LoVo (cell line): ENCODE measurements around the gene PGAP3.

Source experiments
- DNase-seq: peaks from one replicate; pipeline ENCODE4 v3.0.0-alpha.2; 2016; ENCODE audit warnings: low spot score

Gene PGAP3

DNA sequence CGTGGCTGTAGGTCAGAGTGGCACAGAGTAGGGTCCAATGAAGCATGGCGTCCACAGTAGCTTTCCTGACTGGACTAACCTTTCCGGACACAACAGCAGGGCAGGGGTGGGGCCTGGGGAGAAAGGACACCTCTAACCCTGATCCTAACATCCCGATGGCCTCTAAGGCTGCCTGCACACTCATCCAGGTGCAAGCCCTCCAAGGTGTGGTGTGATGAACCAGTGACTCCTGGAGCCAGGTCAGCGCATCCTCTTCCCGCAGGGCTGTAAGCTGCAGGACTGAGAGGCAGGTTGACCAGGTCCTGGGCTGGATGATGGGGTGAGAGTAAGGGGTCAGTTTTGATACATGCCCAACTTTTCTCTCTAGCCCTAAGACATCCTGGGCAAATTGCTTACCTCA lies 8.9 kb upstream of the PGAP3 start:
- DNase-seq = no peak

DNA sequence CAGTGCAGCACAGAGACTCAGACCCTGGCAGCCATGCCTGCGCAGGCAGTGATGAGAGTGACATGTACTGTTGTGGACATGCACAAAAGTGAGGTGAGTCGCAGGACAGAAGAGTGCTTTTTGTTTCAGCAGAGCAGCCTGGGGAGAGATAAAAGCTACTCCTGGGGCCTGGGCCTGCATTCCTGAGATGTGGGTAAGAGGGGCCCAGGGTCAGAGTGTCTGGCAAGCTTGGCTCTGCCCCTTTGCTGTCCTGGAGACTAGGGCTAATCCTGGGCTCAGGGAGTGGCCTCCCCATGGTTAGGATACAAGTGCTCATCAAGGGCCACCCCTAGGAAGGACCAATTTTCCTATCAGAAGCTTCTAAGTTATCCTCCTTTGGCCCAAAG lies 7.2 kb upstream of the PGAP3 start:
- DNase-seq = no peak

DNA sequence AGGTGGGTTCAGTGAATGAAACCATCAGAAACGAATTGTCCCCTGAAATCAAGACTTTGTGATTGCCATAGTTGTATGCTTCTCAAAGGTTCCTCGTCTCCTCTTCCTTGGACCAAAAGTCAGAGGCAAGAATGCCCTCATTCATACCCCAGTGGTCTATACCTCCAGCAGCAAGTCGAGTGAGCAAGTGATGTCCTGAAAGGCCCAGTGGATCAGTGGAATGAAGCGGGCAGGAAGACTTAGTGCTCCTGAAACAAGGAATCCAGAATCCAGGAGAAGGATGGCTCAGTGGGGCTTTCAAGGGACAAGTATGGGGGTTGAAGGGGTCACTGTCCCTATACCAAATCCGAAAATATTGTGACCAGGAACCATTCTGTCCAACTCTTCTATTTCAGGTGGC lies 6.7 kb upstream of the PGAP3 start:
- no peak for DNase-seq

DNA sequence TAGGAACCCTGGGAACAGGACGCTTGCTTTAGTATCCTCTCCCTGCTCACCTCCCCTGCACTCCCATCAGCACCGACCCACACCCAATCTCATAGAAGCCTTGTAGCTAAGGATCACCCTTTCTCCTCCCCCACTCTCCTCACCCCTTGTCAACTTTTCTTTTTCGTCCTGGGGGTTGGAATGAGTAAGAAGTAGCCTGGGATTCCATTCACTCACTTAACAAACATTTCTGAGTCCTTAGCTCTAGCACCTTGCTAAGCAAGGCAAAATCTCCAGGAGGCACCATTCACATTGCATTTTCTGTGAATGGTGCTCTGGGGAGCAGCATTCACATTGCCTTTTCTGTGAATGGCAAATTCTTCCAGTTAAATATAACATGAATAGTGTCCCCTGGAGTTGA lies 1.1 kb upstream of the PGAP3 start:
- no peak for DNase-seq

DNA sequence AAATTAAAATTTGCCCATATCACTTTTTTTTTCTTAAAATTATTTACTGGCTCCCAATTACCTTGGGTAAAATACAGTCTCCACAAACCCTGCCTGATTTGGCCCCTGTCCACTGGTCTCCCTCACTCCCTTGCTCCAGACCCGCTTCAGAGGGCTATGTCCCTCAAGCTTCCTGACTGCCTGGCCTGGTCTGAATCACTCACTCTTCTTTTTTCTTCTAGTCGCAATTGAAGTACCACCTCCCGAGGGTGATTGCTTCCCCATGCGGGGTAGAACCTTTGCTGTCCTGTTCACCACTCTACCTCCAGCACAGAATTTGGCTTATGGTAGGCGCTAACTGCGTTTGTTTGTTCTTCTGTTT lies 598 bp upstream of the PGAP3 start:
- no peak for DNase-seq

DNA sequence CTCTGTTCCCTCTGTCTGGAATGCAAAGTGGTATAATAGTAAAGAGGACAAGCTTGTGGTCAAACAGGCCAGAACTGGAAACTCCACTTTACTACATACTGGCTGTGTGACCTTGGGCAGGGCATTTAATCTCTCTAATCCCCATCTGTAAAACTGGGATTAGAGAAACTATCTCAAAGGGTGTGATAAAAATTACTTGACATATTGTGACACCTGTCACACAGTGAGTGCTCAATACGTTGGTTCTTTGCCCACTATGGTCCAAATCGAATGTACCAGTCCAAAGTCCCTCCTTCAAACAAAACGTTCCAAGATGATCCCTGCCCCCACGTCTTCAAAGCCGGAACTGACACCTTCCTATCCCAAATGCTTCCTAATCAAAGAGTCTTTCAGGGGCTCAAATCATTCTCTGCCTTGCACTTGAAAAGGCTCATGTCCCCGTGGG lies 734 bp downstream of the PGAP3 start:
- no peak for DNase-seq

DNA sequence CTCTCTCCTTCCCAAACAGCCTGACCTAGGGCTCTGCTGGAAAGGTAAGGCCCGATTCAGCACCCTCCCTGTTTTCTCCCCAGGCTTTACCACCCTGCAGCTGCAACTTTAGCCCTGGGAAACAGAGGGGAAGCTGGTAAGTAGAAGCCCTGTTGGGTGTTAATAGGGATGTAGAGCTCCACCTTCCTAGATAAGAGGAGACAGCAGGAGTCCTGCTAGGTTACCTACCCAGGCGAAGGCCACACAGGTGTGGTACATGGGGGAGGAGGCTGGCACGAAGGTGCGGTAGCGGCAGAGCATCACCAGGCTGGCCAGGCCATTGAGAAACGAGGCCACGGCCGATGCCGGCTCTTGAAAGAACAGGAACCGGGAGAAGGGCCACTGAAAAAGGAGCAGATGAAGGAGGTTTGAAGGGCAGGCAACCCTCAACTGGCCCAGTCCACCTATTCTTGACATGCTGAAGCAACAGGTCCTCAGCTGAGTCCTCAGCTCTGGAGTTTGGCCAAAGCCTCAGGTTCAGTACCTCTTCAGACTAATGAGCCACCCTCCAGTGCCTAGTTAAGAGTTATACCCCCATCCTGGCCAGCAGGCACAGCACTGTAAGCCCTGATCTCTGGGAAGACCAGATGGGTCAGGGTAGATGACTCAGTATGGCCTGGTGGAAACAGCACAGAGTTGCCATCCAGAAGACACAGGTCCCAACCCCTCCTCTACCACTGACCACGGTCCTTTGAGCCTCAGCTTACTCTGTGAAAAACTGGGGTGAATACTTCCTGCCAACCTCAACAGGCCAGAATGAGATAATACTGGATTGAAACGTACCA lies 3.3 kb downstream of the PGAP3 start:
- DNase-seq = no peak

DNA sequence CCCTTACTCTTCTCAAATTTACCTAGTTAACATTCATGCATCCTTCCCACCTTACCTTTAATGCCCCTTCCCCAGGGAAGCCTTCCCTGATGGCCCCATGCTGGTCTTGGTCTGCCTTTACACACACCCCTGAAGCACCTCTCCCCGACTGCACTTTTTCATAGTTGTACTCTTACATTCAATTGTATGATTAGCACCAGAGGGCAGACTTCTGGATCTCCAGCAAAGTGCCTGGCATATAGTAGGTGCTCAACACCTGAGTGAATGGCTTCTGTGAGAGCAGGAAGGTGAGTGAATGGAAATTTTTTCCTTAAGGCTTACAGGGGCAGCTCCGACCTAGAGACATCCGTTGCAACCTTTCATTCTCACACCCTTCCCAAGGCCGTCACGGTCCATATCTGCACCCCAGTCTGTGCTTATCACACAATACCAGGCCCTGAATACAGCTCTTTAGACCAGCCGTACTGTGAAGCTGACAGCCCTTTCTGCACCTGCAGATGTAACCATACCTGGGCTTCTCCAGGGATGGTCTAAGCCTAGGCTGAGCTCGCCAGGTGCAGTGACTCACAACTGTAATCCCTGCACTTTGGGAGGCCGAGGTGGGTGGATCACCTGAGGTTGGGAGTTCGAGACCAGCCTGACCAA lies 4.4 kb downstream of the PGAP3 start:
- no peak for DNase-seq

DNA sequence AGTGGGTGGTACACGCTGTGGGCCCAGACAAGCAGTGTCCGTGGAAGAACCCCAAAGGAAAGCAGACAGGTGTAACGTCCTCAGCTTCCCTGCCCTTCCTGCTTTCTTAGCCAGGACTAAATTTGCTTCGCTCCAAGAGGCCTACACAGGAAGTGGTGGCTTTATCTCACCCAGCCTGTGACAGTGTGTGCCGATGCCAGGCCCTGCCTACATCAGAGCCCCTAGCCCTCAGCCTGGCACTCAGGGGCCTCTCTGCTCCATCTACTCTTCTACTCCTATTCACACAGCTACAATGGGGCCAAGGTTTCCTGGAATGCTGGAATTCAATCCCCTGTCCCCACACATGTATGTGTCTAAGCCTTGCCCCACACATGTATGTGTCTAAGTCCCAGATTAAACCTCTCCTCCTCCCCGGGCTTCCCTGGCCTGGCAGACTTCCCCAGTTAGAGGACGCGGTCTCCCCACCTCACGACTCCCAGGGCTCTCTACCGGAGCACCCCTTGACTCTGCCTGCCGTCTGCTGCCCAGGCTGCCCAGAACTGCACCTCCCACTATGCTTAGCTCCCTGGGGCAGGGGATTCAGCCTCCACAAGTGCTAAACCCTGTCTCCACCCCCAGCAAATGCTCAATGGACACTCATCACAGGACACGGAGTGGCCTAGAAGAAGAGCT lies 8.2 kb downstream of the PGAP3 start:
- DNase-seq = no peak

DNA sequence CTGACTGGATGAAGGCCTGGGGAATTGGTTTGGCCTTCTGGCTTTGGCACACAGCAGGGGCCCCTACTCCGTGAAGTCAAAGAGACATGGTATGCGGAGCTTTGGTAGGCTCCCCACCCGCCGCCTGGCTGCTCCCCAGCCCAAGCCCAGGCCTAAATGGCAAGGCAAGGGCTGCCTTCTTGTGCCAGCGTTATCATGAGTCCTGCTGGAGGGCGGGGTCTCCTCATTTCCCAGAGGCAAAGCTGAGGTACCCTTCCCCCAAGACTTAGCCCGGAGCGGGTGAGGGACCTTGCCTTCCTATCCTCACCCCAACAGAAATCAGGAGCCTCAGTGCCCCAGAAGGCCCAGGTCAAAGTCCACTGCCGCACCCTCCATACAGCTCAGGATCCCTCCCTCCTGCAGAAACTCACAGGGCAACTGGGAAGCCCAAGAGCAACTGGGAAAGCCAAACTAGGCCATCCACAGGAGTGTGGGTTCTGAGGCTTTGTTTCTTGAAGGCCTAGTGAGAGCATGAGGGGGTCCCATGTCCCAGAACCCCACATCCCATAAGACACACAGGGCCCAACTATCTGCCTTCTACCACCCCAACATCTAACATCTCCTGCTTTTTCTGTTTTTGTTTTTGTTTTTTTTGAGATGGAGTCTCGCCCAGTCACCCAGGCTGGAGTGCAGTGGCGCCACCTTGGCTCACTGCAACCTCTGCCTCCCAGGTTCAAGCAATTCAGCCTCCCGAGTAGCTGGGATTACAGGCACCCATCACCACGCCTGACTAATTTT lies 9.3 kb downstream of the PGAP3 start:
- peak; percentile 71 for DNase-seq

DNA sequence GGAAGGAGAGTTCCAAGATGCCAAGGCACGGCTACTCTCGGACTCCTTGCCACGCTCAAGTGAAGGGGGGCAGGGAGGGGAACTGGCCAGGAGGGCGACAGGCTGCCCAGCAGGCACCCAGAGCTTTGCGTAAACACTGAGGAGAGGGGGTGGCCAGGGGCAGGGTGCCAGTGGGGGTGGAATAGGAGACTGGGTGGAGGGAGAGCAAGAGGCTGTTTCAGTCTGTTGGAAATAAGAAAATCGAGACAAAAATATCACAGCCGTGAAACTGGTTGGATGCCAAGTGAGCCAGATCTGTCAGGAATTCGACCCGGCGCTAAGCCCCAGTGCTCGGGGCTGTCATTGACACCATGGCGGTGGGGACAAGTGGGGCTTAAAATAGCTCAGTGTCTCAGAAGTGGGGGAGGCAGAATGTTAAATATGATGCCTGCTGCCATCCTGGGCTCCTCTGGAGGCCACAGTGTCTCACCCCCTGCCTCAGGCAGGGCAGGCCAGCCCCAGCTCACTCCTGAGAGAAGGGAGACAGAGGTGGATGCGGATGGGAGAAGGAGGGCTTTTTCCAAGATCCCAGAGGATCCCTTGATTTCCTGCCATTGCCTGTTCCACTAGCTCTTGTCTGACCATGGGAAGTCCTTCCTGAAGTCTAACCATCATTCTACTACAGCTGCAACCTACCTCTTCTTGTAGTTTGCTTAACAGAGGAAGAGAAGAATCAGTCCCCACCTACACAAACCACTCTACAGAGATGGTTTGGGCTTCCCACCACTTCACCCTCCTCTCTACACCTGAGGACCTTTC lies 10.1 kb downstream of the PGAP3 start:
- DNase-seq = no peak

DNA sequence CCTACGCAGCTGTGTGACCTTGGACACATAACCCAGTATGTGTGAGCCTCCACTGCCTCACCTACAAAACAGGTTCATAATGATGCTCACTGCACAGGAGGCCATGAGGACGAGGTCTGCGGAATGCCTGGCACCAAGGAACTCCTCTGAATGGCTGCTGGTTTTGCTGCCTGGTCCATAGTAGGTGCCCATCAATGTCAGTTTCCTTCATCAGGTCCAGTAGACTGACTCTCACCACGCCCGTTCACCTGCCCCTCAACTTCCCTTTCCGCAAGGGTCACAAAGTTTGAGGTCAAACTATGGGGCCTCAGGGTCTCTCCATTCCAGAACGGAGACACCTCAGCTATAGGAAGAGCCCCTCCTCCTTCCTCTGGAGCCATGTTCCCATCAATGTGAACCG lies 10.8 kb downstream of the PGAP3 start:
- DNase-seq = no peak

DNA sequence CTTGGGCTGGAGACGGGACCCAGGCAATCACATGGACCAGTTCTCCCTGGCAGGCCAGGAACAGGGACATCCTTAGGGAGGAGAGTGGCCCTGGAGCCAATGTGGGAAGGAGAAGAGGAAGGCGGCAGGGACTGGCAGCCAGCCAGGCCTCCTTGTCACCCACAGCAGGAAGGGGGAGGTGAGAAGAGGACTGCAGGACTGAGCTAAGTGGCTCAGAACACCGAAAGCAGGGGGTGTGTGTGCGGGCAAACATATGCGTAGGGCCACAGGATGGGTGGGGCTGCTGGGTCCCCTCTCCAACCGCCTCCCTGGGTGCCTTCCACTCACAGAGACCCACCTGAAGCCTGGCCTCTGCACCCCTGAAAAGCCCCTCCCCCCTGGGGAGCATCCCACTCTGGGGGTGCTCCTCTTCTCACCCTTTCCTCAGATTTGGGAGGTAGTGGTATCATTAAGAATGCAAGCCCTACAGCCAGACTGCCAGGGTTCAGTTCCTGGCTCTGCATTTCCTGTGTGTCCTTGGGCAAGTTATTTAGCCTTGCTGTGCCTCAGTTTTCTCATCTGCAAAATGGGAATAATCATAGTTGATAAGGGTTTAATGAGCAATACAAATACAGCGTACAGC lies 11.5 kb downstream of the PGAP3 start:
- no peak for DNase-seq

DNA sequence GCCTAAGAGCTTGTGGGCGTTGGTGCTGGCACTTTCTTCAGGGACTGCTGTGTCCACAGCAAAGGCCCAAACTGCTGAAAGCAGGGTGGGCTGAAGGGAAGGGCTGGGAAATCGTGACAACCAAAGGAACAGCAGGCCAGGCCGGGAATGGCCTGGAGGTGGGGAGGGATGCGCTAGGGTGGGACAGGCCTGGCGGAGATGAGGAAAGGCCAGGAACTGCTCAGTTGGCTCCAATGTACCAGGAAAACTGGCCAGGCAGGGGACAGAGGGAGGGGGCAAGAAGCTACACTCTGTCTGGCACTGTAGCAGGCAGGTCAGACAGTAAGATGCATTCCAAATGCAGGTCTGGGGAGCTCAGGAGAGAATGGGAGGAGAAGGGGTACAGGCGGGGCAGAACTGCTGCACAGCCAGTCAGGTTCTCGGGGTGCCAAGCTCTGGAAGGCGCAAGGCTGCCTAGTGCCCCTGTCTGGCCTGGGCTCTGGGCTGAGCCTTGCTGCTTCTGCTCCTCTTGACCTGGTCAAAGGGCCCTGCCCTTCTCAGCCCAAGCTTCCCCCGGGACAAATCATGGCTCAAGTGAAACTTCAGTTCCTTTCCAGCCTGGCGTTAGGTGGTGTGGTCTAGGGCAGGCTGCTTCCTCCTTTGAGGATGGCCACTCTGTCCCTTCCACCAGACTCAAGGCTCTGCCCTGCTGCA lies 12.3 kb downstream of the PGAP3 start:
- no peak for DNase-seq

DNA sequence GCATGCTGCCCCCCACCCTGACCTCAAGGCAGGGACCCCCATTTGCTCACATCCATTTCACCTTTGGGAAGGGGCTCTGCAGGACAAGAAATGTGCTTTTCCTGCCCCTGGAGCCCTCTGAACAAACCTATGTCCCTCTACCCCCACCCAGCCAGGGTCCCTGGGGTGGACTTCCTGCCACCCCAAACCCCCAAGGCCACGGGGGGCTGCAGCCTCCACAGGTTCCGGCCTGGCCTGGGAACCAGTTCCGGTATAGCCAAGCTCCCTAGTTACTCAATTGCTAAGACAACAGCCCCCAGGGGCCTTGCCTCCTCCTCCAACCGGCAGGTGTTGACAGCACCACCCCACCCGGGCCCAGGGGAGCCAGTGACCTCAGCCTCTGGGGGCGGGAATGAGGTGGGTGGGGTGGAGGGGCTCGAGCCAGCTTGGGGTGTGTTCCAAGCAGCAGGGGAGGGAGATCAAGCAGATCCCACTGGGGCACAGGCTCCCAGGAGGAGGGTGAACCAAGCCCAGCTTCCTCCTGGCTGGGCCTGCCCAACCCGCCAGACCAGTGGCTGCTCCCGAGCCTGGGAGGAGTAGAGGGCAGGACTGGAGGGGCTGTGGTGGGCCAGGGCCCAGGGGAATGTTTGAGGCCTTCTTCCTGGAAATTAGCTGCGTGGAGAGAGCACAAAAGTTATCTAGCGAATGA lies 13.0 kb downstream of the PGAP3 start:
- peak; percentile 46 for DNase-seq

DNA sequence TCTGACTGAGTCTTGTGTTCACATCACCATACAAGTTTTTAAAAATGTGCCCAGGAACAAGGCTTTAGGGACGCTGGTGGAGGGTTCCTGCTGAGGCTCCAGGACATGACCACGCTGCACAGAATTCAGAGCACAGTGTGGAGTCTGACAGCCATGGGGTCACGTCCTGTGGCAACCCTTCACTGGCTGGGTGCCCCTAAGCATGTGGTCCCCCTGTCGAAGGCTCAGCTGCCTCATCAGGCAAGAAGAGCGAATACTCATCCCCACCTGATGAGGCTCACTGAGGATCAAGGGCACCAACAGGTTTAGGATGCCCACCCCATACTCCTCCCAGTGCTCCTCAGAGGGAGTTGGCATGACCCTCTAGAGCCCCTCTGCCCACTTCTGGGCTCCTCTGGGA lies 13.7 kb downstream of the PGAP3 start:
- no peak for DNase-seq

DNA sequence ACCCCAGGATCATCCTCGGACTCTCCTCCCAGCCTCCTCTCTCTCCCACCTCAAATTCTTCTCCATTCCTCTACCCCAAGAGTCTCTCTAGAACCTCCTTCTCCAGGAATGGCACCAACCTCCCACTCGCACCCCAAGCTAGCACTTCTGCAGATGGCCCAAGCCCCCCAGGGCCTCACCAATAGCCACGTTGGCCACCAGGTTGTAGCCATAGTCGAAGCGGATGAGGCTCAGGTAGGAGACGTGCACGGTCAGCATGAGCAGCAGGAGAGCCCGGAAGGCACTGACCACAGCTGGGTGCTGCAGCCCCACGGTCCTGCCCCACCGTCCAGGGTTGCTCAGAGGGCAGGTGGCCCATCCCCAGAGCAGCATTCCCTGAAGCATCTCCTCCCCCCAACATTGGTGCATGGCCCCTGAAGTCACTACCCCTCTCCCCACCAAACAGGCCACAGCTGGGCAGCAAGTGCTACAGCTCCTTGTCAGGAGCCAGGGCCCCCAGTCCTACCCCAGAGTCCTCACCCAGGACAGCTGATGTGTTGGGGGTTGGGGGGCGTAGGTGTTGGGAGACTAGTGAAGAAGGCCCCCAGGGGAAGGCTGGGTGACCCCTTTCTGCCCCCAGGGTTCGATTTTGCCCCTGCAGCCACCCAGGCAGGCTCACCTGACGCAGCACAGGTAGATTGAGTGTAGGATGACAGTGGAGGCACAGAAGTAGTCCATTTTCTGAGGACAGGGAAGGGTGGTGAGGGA lies 14.3 kb downstream of the PGAP3 start:
- DNase-seq = no peak

DNA sequence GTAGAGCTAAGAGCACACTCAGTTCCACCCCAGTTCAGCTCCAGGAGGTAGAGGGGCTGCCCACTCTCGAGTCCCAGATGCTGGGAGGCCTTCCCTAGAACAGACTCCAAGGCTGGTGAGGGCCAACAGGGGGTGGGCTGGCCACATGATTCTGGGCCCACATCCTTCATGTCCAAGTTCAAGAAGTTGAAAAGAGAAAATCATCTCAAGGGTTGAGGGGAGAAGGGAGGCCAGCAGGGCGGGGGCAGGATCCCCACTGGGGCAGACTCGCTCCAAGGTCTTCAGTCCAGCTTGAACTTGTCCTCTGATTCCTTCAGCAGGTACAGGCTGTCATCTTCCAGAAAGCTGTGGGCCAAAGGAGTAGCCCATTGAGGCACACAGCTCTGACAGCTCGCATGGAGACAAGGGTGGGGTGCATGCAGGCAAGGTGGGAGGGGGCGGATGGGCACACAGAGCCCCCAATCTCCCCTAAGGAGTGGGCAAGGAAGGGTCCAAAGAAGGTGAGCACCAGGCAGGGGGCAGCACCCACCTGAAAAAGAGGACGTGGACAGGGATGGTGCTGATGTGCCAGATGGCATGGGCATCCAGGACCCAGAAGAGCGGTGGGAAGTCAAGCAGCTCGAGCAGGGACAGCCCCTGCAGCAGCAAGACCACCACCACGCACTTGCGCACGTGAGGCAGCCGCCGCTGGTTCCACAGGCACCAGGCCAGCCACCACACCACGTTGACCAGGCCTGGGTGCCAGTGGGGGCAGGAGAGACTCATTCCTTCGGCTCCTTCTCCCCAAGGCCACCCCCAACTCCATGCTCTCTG lies 15.1 kb downstream of the PGAP3 start:
- DNase-seq = no peak
